H1 (cell line): Measurements from ENCODE around the gene FBXO21. TPM values are rescaled to one million over a fixed set of nuclear protein-coding genes. Genes with fewer than 3 reads are reported as not detected.
A peak's percentile ranks its signal among the peaks of the same experiment; 100 is the strongest.

ENCODE experiments used
- CTCF ChIA-PET: fragments of 300-600 bp; sonication (Branson Sonifier 250); formaldehyde crosslinking; loops from one replicate; lab custom pipeline; 2021; ENCODE audit not compliant: partially characterized antibody; lab: Charles Lee
- POLR2A ChIA-PET: fragments of 300-600 bp; sonication (Branson Sonifier 250); formaldehyde crosslinking; loops from one replicate; lab custom pipeline; 2021; ENCODE audit warnings: inconsistent platforms; ENCODE audit not compliant: partially characterized antibody; lab: Charles Lee
- DNase-seq, 2 experiments: peaks; one replicate each; pipeline versions ENCODE4 v3.0.0 to v3.0.0-alpha.2; 2010 to 2022; ENCODE audit warnings: low spot score in 2 of 2, low read depth in 1 of 2, mixed read lengths in 1 of 2
- FAIRE-seq: peaks from 2 replicates; lab custom pipeline; 2011; peaks lifted over from hg19 to GRCh38; lab: Jason Lieb, UNC
- H2AFZ ChIP-seq: 2 replicates; pipeline ENCODE4 v1.8.1; 2012; ENCODE audit warnings: low read length, inconsistent platforms
- H2AK5ac ChIP-seq: 2 replicates; pipeline ENCODE4 v1.6.1; 2013; ENCODE audit warnings: low read depth, low read length
- H2BK120ac ChIP-seq: replicated peaks from 2 replicates; pipeline ENCODE3; 2013; ENCODE audit warnings: low read depth, low read length, inconsistent platforms
- H2BK12ac ChIP-seq: 2 replicates; pipeline ENCODE4 v1.6.1; 2013; ENCODE audit warnings: low read depth, low read length
- H2BK15ac ChIP-seq: 2 replicates; pipeline ENCODE4 v1.6.1; 2013; ENCODE audit warnings: low read length
- H2BK20ac ChIP-seq: 2 replicates; pipeline ENCODE4 v1.6.1; 2013; ENCODE audit warnings: low read length
- H2BK5ac ChIP-seq: 2 replicates; pipeline ENCODE4 v1.6.1; 2013; ENCODE audit warnings: low read depth, low read length
- H3K14ac ChIP-seq: 2 replicates; pipeline ENCODE4 v1.6.1; 2013; ENCODE audit warnings: inconsistent platforms; ENCODE audit not compliant: insufficient read length
- H3K18ac ChIP-seq: 2 replicates; pipeline ENCODE4 v1.6.1; 2013; ENCODE audit warnings: low read length; ENCODE audit errors: extremely low read depth
- H3K23ac ChIP-seq: 2 replicates; pipeline ENCODE4 v1.6.1; 2013; ENCODE audit warnings: inconsistent platforms; ENCODE audit not compliant: insufficient read length
- H3K23me2 ChIP-seq: 2 replicates; pipeline ENCODE4 v1.6.1; 2013; ENCODE audit warnings: low read depth, low read length
- H3K27ac ChIP-seq: 2 replicates; pipeline ENCODE4 v1.6.1; 2011; ENCODE audit warnings: low read depth, low read length, inconsistent platforms
- H3K27me3 ChIP-seq, 4 experiments: replicated peaks in 1 of 4; 1 replicate in 1 of 4; 2 replicates in 3 of 4; pipeline versions ENCODE4 v1.6.1 to v1.8.1; 2011 to 2013; ENCODE audit warnings: low read length in 3 of 4, mild to moderate bottlenecking in 3 of 4, inconsistent platforms in 2 of 4, mixed read lengths in 2 of 4, moderate library complexity in 1 of 4; ENCODE audit not compliant: control insufficient read depth in 3 of 4, insufficient read depth in 3 of 4; ENCODE audit errors: extremely low read depth in 1 of 4
- H3K36me3 ChIP-seq, 4 experiments: 2 replicates each; pipeline versions ENCODE4 v1.6.1 to v1.8.1; 2011 to 2013; ENCODE audit warnings: mild to moderate bottlenecking in 4 of 4, low read length in 3 of 4, moderate library complexity in 2 of 4, control low read depth in 1 of 4, inconsistent platforms in 1 of 4; ENCODE audit not compliant: insufficient read depth in 4 of 4, control insufficient read depth in 2 of 4
- H3K4ac ChIP-seq: replicated peaks from 2 replicates; pipeline ENCODE3; 2013; ENCODE audit warnings: low read length, low read depth, mixed read lengths, inconsistent platforms; ENCODE audit not compliant: insufficient read length
- H3K4me1 ChIP-seq, 4 experiments: replicated peaks in 1 of 4; 1 replicate in 1 of 4; 2 replicates in 3 of 4; pipeline versions ENCODE4 v1.6.1 to v1.8.1; 2011 to 2013; ENCODE audit warnings: low read length in 3 of 4, inconsistent platforms in 2 of 4, mixed read lengths in 1 of 4; ENCODE audit not compliant: insufficient read depth in 4 of 4, control insufficient read depth in 3 of 4
- H3K4me2 ChIP-seq, 2 experiments: 2 replicates each; pipeline versions ENCODE4 v1.6.1 to v1.8.1; 2011 to 2013; ENCODE audit warnings: low read depth in 2 of 2, low read length in 2 of 2, control low read depth in 1 of 2, inconsistent platforms in 1 of 2, mild to moderate bottlenecking in 1 of 2; ENCODE audit not compliant: insufficient read depth in 1 of 2
- H3K4me3 ChIP-seq, 4 experiments: fragments of 200-600, 300-600 bp in 1 of 4; sonication (generic), shearing (Covaris generic), sonication (Bioruptor Twin) in 1 of 4; 2 replicates each; pipeline versions ENCODE4 v1.5.1 to v1.8.1; 2011 to 2016; ENCODE audit warnings: low read length in 4 of 4, low read depth in 3 of 4, control low read depth in 2 of 4, inconsistent platforms in 2 of 4, mild to moderate bottlenecking in 2 of 4, mixed read lengths in 1 of 4, moderate library complexity in 1 of 4; ENCODE audit not compliant: insufficient read depth in 2 of 4; ENCODE audit errors: extremely low read depth in 1 of 4
- H3K56ac ChIP-seq: replicated peaks from 2 replicates; pipeline ENCODE3; 2013; ENCODE audit warnings: low read depth, mild to moderate bottlenecking, mixed read lengths, low read length, inconsistent platforms; ENCODE audit not compliant: insufficient read length
- H3K79me1 ChIP-seq: 2 replicates; pipeline ENCODE4 v1.6.1; 2013; ENCODE audit warnings: low read depth, low read length, control low read depth
- H3K79me2 ChIP-seq, 2 experiments: 2 replicates each; pipeline versions ENCODE4 v1.6.1 to v1.8.1; 2012 to 2013; ENCODE audit warnings: low read length in 2 of 2, mild to moderate bottlenecking in 2 of 2, inconsistent platforms in 1 of 2; ENCODE audit not compliant: insufficient read depth in 2 of 2, control insufficient read depth in 1 of 2
- H3K9ac ChIP-seq, 4 experiments: replicated peaks in 1 of 4; 1 replicate in 1 of 4; 2 replicates in 3 of 4; pipeline versions ENCODE4 v1.6.1 to v1.8.1; 2011 to 2013; ENCODE audit warnings: low read depth in 3 of 4, low read length in 3 of 4, control low read depth in 2 of 4, mild to moderate bottlenecking in 2 of 4, moderate library complexity in 2 of 4, inconsistent platforms in 1 of 4; ENCODE audit errors: extremely low read depth in 1 of 4
- H3K9me3 ChIP-seq, 2 experiments: 2 replicates each; pipeline versions ENCODE4 v1.6.1 to v1.8.1; 2012 to 2013; ENCODE audit warnings: mild to moderate bottlenecking in 2 of 2, moderate library complexity in 2 of 2, control low read depth in 1 of 2, inconsistent platforms in 1 of 2, low read depth in 1 of 2, low read length in 1 of 2, mixed read lengths in 1 of 2; ENCODE audit not compliant: insufficient read depth in 2 of 2
- H4K20me1 ChIP-seq, 2 experiments: replicated peaks in 1 of 2; 2 replicates each; pipeline versions ENCODE3 to v1.8.1; 2011 to 2013; ENCODE audit warnings: inconsistent platforms in 2 of 2, low read length in 2 of 2, mild to moderate bottlenecking in 1 of 2; ENCODE audit not compliant: insufficient read depth in 2 of 2, control insufficient read depth in 1 of 2
- H4K5ac ChIP-seq: 2 replicates; pipeline ENCODE4 v1.6.1; 2013; ENCODE audit warnings: low read length, low read depth, mixed read lengths, inconsistent platforms; ENCODE audit not compliant: insufficient read length
- H4K8ac ChIP-seq: 2 replicates; pipeline ENCODE4 v1.8.0; 2013; ENCODE audit warnings: mild to moderate bottlenecking, moderate library complexity, low read length, inconsistent platforms; ENCODE audit not compliant: insufficient read depth; ENCODE audit errors: extremely low read depth
- H4K91ac ChIP-seq: replicated peaks from 2 replicates; pipeline ENCODE3; 2013; ENCODE audit warnings: low read length, mixed read lengths, inconsistent platforms; ENCODE audit not compliant: insufficient read length
- SIX5 ChIP-seq: IDR thresholded peaks from 2 replicates; pipeline ENCODE4 v1.6.1; 2011; ENCODE audit warnings: mild to moderate bottlenecking, low read depth, low read length
- ZNF274 ChIP-seq: IDR thresholded peaks from 2 replicates; pipeline ENCODE4 v1.7.0; 2012; ENCODE audit warnings: low read length, borderline replicate concordance; ENCODE audit errors: extremely low read depth
- WGBS, 2 experiments: shearing (Covaris generic) in 1 of 2; methylation state at CpG; one replicate each; pipeline versions ENCODE4 v1.1.6 to v1.1.7; 2013 to 2015; ENCODE audit warnings: low lambda C conversion rate in 2 of 2, mixed read lengths in 2 of 2, inconsistent platforms in 1 of 2, low coverage in 1 of 2, missing lambda C conversion rate in 1 of 2; ENCODE audit not compliant: insufficient replicate concordance in 2 of 2, insufficient coverage in 1 of 2, insufficient read length in 1 of 2; ENCODE audit errors: extremely low coverage in 1 of 2, missing lambda C conversion rate in 1 of 2; 5-methylcytosine and 5-hydroxymethylcytosine counted together
- polyA plus RNA-seq, 7 experiments: library from polyadenylated mRNA; depleted of rRNA in 3 of 7; stranded (reverse) in 5 of 7; unstranded in 2 of 7; fragments of >200 nt in 5 of 7; fragments of 200-250 nt in 2 of 7; gene quantifications; 1 replicate in 5 of 7; 2 replicates in 1 of 7; 4 replicates in 1 of 7; pipeline versions ENCODE4 v1.2.1 to v1.2.3, GENCODE V29; 2011 to 2013; ENCODE audit warnings: missing spikeins in 2 of 7, mixed read lengths in 2 of 7
- total RNA-seq: library from RNA; stranded (reverse); fragmentation: NEBNext Ultra II Directional; extraction: Animal tissue kit (Norgen Biotek cat#: 25700); gene quantifications from 2 replicates; pipeline ENCODE4 v1.2.1, GENCODE V29; 2021

The FBXO21 gene
- total and polyA plus RNA-seq, 2 of the 8 experiments (the other 6 are each of a cell fraction or from before 2014, with no cell fraction given), result 57.0 to 80.6 TPM

- Histone ChIP-seq H3K9me3 (no peaks in the 10 kb centered on the region), H3K27ac (no peak overlapping the region), H3K56ac (no peak overlapping the region), H2BK120ac (no peak overlapping the region), H3K9ac (peak overlapping the region in 1 of 4 experiments; percentile 34; a peak in 1 of 7 replicates), H2BK12ac (no peak overlapping the region), H3K23ac (no peak overlapping the region), H3K79me2 (no peaks in the 10 kb centered on the region), H3K79me1 (no peaks in the 10 kb centered on the region), H3K23me2 (peaks cover 7% of the 10 kb centered on the region; the same call in 1 of the 2 replicates), H3K36me3 (no peaks in the 10 kb centered on the region), H3K4me3 (no peak overlapping the region), H4K8ac (no peak overlapping the region), H2BK15ac (no peak overlapping the region), H3K14ac (no peak overlapping the region), H3K18ac (no peak overlapping the region; the same call in 1 of the 2 replicates), H3K4ac (no peak overlapping the region), H2BK20ac (no peak overlapping the region), H2BK5ac (no peak overlapping the region), H4K91ac (no peak overlapping the region), H4K5ac (no peak overlapping the region), H2AK5ac (no peak overlapping the region), H3K4me2 (no peak overlapping the region; a peak in 1 of 4 replicates), H3K4me1 (peaks cover 0 to 3% (median under 1%) of the 10 kb centered on the region in 4 experiments; a peak in 3 of 7 replicates), H3K27me3 (peaks cover 5 to 15% (median 10%) of the 10 kb centered on the region in 4 experiments), H2AFZ (no peak overlapping the region), H4K20me1 (no peaks in the 10 kb centered on the region)
- FAIRE-seq (no peak), DNase-seq (no peak)
- ChIA-PET CTCF (interaction anchor here (0.5 to 8.3 kb wide), 9 partner anchors 13 to 73 kb away, joined by 3 to 43 read pairs (median 4); no protein-coding TSS in a partner anchor), POLR2A (interaction anchor here (1.8 kb wide), 1 partner anchor 15 kb away, joined by 5 read pairs; no protein-coding TSS in a partner anchor)
- 78% methylated on average over 8 of the region's 8 CpGs; no CpG with 5 or more reads in 1 of the 2 experiments for WGBS, 2 experiments
- TF ChIP-seq ZNF274 (no peak), SIX5 (no peak)
Measured at GRCh38 chr12:117097159-117097558, 93.1 kb downstream of the FBXO21 start.
